HEK293 (cell line): ENCODE results near the gene HMGB2.

Source experiments
- CTCF ChIA-PET: fragments of 350-600 bp; formaldehyde crosslinking; extraction: SDS; loops from one replicate; lab custom pipeline; 2021; ENCODE audit warnings: antibody characterized with exemption; lab: Yijun Ruan, JAX
- POLR2A ChIA-PET: fragments of 300-600 bp; formaldehyde crosslinking; extraction: SDS; loops from one replicate; lab custom pipeline; 2020; ENCODE audit warnings: antibody characterized with exemption, inconsistent platforms; lab: Yijun Ruan, JAX
- H3K27ac ChIP-seq: fragments of 200-500 bp; sonication (Bioruptor generic); 2 replicates; pipeline ENCODE4 v1.5.1; 2014; ENCODE audit warnings: low read depth, low read length, control low read depth, inconsistent platforms; ENCODE audit errors: extremely low read depth
- H3K36me3 ChIP-seq, 2 experiments: fragments of 200-500 bp in 1 of 2; sonication (Bioruptor generic) in 1 of 2; 1 replicate in 1 of 2; 2 replicates in 1 of 2; pipeline ENCODE4 v1.5.1; 2014 to 2017; ENCODE audit warnings: inconsistent platforms in 2 of 2, low read length in 2 of 2; ENCODE audit not compliant: control insufficient read depth in 2 of 2, insufficient read depth in 1 of 2
- H3K4me1 ChIP-seq: fragments of 200-500 bp; sonication (Bioruptor generic); 2 replicates; pipeline ENCODE4 v1.5.1; 2014; ENCODE audit warnings: mild to moderate bottlenecking, low read length, inconsistent platforms; ENCODE audit not compliant: control insufficient read depth, insufficient read depth
- H3K4me3 ChIP-seq: 2 replicates; pipeline ENCODE4 v1.5.1; 2011; ENCODE audit warnings: low read depth, mild to moderate bottlenecking, control low read depth, low read length, moderate library complexity
- H3K9me3 ChIP-seq: fragments of 200-500 bp; sonication (Bioruptor generic); 2 replicates; pipeline ENCODE4 v1.5.1; 2014; ENCODE audit warnings: low read depth, low read length, inconsistent platforms; ENCODE audit not compliant: control insufficient read depth, insufficient read depth
- MEIS1 ChIP-seq: sonication (generic); formaldehyde crosslinking; IDR thresholded peaks from 2 replicates; pipeline ENCODE4 v1.8.1; 2022; ENCODE audit warnings: missing genetic modification reagents, mild to moderate bottlenecking, borderline replicate concordance
- RBAK ChIP-seq: fragments of 450-650 bp; formaldehyde crosslinking; IDR thresholded peaks from 2 replicates; pipeline ENCODE4 v1.5.1; 2016; ENCODE audit warnings: missing biosample characterization, missing genetic modification characterization
- ZFP41 ChIP-seq: fragments of 450-650 bp; formaldehyde crosslinking; IDR thresholded peaks from 2 replicates; pipeline ENCODE4 v1.5.1; 2016; ENCODE audit warnings: missing biosample characterization, missing genetic modification characterization, borderline replicate concordance
- ZNF132 ChIP-seq: fragments of 450-650 bp; formaldehyde crosslinking; IDR thresholded peaks from 2 replicates; pipeline ENCODE4 v1.5.1; 2017; ENCODE audit warnings: missing biosample characterization, missing genetic modification characterization, borderline replicate concordance
- ZNF175 ChIP-seq: fragments of 450-650 bp; formaldehyde crosslinking; IDR thresholded peaks from 2 replicates; pipeline ENCODE4 v1.5.1; 2016; ENCODE audit warnings: missing biosample characterization, missing genetic modification characterization
- ZNF221 ChIP-seq: fragments of 450-650 bp; formaldehyde crosslinking; IDR thresholded peaks from 2 replicates; pipeline ENCODE4 v1.5.1; 2017; ENCODE audit warnings: missing biosample characterization, missing genetic modification characterization, borderline replicate concordance
- ZNF23 ChIP-seq: fragments of 450-650 bp; formaldehyde crosslinking; IDR thresholded peaks from 2 replicates; pipeline ENCODE4 v1.5.1; 2016; ENCODE audit warnings: missing biosample characterization, missing genetic modification characterization, borderline replicate concordance
- ZNF354C ChIP-seq: fragments of 450-650 bp; formaldehyde crosslinking; IDR thresholded peaks from 2 replicates; pipeline ENCODE4 v1.5.1; 2016; ENCODE audit warnings: missing biosample characterization, missing genetic modification characterization, low read depth, borderline replicate concordance
- ZNF510 ChIP-seq: fragments of 450-650 bp; formaldehyde crosslinking; IDR thresholded peaks from 2 replicates; pipeline ENCODE4 v1.5.1; 2018; ENCODE audit warnings: mild to moderate bottlenecking, missing genetic modification characterization, missing biosample characterization; ENCODE audit not compliant: insufficient replicate concordance
- ZNF558 ChIP-seq: fragments of 450-650 bp; formaldehyde crosslinking; IDR thresholded peaks from 2 replicates; pipeline ENCODE4 v1.5.1; 2016; ENCODE audit warnings: missing biosample characterization, missing genetic modification characterization
- ZNF76 ChIP-seq: fragments of 450-650 bp; formaldehyde crosslinking; IDR thresholded peaks from 2 replicates; pipeline ENCODE4; 2016; ENCODE audit warnings: low read depth, missing biosample characterization, missing genetic modification characterization, borderline replicate concordance
- ZNF776 ChIP-seq: fragments of 450-650 bp; formaldehyde crosslinking; IDR thresholded peaks from 2 replicates; pipeline ENCODE4 v1.5.0; 2017; ENCODE audit warnings: missing biosample characterization, missing genetic modification characterization, borderline replicate concordance
- TF ChIP-seq, protein P1 (sequence below): fragments of 450-650 bp; formaldehyde crosslinking; IDR thresholded peaks from 2 replicates; pipeline ENCODE4 v1.5.1; 2016; ENCODE audit warnings: missing biosample characterization, missing genetic modification characterization
- TF ChIP-seq, protein P2 (sequence below): fragments of 450-650 bp; formaldehyde crosslinking; IDR thresholded peaks from 2 replicates; pipeline ENCODE4 v1.5.1; 2016; ENCODE audit warnings: missing biosample characterization, missing genetic modification characterization
- TF ChIP-seq, protein P3 (sequence below): fragments of 450-650 bp; formaldehyde crosslinking; IDR thresholded peaks from 2 replicates; pipeline ENCODE4 v1.5.1; 2016; ENCODE audit warnings: missing biosample characterization, missing genetic modification characterization
- TF ChIP-seq, protein P4 (sequence below): fragments of 450-650 bp; formaldehyde crosslinking; IDR thresholded peaks from 2 replicates; pipeline ENCODE4 v1.5.1; 2016; ENCODE audit warnings: missing biosample characterization, missing genetic modification characterization
- TF ChIP-seq, protein P5 (sequence below): fragments of 450-650 bp; formaldehyde crosslinking; IDR thresholded peaks from 2 replicates; pipeline ENCODE4 v1.5.1; 2016; ENCODE audit warnings: missing biosample characterization, missing genetic modification characterization
- TF ChIP-seq, protein P6 (sequence below): fragments of 450-650 bp; formaldehyde crosslinking; IDR thresholded peaks from 2 replicates; pipeline ENCODE4 v1.5.1; 2016; ENCODE audit warnings: missing biosample characterization, missing genetic modification characterization
- TF ChIP-seq, protein P7 (sequence below): fragments of 450-650 bp; formaldehyde crosslinking; IDR thresholded peaks from 2 replicates; pipeline ENCODE4 v1.5.1; 2016; ENCODE audit warnings: missing biosample characterization, missing genetic modification characterization

HMGB2 gene

DNA sequence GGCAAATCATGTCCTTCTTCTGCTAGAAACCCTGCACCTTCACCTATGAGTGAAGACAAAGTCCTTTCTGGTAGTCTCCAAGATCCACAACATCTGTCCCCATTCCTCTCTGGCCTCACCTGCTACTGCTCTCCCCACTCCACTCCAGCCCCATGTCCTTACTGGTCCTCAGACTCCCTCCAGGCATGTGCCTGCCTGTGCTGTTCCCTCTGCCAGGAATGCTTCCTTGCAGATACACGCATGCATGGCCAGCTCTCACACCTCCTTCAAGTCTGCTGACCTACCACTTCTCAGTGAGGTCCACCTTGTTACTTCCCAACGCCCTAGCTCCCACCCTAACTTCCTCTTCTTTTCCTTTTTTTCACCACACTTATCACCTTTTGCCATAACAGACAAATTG is 18.1 kb downstream of the HMGB2 start:
- no peaks in the 10 kb centered on the region for H3K9me3 ChIP-seq
- no peaks in the 10 kb centered on the region for H3K4me1 ChIP-seq
- H3K27ac ChIP-seq: no peak overlapping the region
- TF ChIP-seq, protein P1, sequence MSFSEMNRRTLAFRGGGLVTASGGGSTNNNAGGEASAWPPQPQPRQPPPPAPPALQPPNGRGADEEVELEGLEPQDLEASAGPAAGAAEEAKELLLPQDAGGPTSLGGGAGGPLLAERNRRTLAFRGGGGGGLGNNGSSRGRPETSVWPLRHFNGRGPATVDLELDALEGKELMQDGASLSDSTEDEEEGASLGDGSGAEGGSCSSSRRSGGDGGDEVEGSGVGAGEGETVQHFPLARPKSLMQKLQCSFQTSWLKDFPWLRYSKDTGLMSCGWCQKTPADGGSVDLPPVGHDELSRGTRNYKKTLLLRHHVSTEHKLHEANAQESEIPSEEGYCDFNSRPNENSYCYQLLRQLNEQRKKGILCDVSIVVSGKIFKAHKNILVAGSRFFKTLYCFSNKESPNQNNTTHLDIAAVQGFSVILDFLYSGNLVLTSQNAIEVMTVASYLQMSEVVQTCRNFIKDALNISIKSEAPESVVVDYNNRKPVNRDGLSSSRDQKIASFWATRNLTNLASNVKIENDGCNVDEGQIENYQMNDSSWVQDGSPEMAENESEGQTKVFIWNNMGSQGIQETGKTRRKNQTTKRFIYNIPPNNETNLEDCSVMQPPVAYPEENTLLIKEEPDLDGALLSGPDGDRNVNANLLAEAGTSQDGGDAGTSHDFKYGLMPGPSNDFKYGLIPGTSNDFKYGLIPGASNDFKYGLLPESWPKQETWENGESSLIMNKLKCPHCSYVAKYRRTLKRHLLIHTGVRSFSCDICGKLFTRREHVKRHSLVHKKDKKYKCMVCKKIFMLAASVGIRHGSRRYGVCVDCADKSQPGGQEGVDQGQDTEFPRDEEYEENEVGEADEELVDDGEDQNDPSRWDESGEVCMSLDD (tag by site-specific recombination): no peak
- TF ChIP-seq, protein P2, sequence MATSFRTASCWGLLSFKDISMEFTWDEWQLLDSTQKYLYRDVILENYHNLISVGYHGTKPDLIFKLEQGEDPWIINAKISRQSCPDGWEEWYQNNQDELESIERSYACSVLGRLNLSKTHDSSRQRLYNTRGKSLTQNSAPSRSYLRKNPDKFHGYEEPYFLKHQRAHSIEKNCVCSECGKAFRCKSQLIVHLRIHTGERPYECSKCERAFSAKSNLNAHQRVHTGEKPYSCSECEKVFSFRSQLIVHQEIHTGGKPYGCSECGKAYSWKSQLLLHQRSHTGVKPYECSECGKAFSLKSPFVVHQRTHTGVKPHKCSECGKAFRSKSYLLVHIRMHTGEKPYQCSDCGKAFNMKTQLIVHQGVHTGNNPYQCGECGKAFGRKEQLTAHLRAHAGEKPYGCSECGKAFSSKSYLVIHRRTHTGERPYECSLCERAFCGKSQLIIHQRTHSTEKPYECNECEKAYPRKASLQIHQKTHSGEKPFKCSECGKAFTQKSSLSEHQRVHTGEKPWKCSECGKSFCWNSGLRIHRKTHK (tag by site-specific recombination): no peak
- TF ChIP-seq ZNF776 (tag by site-specific recombination) (no peak), ZNF175 (tag by site-specific recombination) (no peak), ZNF510 (tag by site-specific recombination) (no peak)
- TF ChIP-seq, protein P3, sequence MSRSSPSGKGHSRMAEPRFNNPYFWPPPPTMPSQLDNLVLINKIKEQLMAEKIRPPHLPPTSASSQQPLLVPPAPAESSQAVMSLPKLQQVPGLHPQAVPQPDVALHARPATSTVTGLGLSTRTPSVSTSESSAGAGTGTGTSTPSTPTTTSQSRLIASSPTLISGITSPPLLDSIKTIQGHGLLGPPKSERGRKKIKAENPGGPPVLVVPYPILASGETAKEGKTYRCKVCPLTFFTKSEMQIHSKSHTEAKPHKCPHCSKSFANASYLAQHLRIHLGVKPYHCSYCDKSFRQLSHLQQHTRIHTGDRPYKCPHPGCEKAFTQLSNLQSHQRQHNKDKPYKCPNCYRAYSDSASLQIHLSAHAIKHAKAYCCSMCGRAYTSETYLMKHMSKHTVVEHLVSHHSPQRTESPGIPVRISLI (tag by site-specific recombination): no peak
- peaks cover 0 to 59% of the 10 kb centered on the region in 2 experiments; a peak in 2 of 3 replicates for H3K36me3 ChIP-seq
- ChIA-PET CTCF (interaction anchor here (1.0 to 1.1 kb wide), 2 partner anchors 14 to 45 kb away, joined by 3 read pairs; no protein-coding TSS in a partner anchor), POLR2A (no interaction called here)
- no peak overlapping the region for H3K4me3 ChIP-seq

DNA sequence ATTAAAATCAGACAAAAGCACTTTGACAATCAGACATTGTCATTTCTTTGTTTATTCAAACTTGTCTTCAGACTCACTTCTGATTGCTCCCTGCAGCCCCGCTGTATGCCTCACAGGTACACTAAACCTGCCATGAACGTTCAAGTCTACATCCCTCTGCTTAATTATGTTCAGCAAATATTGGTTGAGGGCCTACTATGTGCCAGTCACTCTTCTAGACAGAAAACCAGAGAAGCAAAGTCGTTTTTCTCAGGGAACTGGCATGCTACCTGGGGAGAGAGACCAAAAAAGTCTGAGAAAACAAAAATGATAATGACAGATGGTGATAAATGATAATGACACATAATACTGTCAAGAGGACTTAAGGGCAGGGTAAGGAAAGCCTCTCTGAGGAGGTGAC is 19.4 kb downstream of the HMGB2 start:
- POLR2A ChIA-PET: no interaction called here
- Histone ChIP-seq H3K9me3 (no peaks in the 10 kb centered on the region), H3K36me3 (peaks cover 0 to 56% of the 10 kb centered on the region in 2 experiments; a peak in 2 of 3 replicates), H3K4me3 (no peak overlapping the region), H3K27ac (no peak overlapping the region), H3K4me1 (no peaks in the 10 kb centered on the region)
- CTCF ChIA-PET: no interaction called here
- TF ChIP-seq, protein P4, sequence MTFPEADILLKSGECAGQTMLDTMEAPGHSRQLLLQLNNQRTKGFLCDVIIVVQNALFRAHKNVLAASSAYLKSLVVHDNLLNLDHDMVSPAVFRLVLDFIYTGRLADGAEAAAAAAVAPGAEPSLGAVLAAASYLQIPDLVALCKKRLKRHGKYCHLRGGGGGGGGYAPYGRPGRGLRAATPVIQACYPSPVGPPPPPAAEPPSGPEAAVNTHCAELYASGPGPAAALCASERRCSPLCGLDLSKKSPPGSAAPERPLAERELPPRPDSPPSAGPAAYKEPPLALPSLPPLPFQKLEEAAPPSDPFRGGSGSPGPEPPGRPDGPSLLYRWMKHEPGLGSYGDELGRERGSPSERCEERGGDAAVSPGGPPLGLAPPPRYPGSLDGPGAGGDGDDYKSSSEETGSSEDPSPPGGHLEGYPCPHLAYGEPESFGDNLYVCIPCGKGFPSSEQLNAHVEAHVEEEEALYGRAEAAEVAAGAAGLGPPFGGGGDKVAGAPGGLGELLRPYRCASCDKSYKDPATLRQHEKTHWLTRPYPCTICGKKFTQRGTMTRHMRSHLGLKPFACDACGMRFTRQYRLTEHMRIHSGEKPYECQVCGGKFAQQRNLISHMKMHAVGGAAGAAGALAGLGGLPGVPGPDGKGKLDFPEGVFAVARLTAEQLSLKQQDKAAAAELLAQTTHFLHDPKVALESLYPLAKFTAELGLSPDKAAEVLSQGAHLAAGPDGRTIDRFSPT (tag by site-specific recombination): no peak
- TF ChIP-seq, protein P5, sequence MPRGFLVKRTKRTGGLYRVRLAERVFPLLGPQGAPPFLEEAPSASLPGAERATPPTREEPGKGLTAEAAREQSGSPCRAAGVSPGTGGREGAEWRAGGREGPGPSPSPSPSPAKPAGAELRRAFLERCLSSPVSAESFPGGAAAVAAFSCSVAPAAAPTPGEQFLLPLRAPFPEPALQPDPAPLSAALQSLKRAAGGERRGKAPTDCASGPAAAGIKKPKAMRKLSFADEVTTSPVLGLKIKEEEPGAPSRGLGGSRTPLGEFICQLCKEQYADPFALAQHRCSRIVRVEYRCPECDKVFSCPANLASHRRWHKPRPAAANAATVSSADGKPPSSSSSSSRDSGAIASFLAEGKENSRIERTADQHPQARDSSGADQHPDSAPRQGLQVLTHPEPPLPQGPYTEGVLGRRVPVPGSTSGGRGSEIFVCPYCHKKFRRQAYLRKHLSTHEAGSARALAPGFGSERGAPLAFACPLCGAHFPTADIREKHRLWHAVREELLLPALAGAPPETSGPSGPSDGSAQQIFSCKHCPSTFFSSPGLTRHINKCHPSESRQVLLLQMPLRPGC (tag by site-specific recombination): no peak
- no peak for TF ChIP-seq ZNF76 (tag by site-specific recombination)
- no peak for TF ChIP-seq RBAK (tag by site-specific recombination)
- TF ChIP-seq ZNF23 (tag by site-specific recombination): no peak
- TF ChIP-seq ZNF132 (tag by site-specific recombination): no peak
- TF ChIP-seq MEIS1 (CRISPR knock-in tag): no peak
- TF ChIP-seq ZNF558 (tag by site-specific recombination): no peak
- TF ChIP-seq, protein P6, sequence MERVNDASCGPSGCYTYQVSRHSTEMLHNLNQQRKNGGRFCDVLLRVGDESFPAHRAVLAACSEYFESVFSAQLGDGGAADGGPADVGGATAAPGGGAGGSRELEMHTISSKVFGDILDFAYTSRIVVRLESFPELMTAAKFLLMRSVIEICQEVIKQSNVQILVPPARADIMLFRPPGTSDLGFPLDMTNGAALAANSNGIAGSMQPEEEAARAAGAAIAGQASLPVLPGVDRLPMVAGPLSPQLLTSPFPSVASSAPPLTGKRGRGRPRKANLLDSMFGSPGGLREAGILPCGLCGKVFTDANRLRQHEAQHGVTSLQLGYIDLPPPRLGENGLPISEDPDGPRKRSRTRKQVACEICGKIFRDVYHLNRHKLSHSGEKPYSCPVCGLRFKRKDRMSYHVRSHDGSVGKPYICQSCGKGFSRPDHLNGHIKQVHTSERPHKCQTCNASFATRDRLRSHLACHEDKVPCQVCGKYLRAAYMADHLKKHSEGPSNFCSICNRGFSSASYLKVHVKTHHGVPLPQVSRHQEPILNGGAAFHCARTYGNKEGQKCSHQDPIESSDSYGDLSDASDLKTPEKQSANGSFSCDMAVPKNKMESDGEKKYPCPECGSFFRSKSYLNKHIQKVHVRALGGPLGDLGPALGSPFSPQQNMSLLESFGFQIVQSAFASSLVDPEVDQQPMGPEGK (tag by site-specific recombination): no peak
- TF ChIP-seq ZNF221: no peak
- TF ChIP-seq ZFP41: no peak
- no peak for TF ChIP-seq ZNF354C (tag by site-specific recombination)
- TF ChIP-seq, protein P7, sequence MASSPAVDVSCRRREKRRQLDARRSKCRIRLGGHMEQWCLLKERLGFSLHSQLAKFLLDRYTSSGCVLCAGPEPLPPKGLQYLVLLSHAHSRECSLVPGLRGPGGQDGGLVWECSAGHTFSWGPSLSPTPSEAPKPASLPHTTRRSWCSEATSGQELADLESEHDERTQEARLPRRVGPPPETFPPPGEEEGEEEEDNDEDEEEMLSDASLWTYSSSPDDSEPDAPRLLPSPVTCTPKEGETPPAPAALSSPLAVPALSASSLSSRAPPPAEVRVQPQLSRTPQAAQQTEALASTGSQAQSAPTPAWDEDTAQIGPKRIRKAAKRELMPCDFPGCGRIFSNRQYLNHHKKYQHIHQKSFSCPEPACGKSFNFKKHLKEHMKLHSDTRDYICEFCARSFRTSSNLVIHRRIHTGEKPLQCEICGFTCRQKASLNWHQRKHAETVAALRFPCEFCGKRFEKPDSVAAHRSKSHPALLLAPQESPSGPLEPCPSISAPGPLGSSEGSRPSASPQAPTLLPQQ (tag by site-specific recombination): no peak
